GM18870 (cell line): ENCODE measurements around the gene FCRL6.

Experiments
- ATAC-seq: cut with Tn5 transposase; IDR thresholded peaks from one replicate; pipeline ENCODE4 v1.9.1; 2021; ENCODE audit warnings: moderate library complexity; ENCODE audit not compliant: unreplicated experiment

Gene FCRL6

GRCh38 chr1:159799446-159799985, 2.6 kb upstream of the FCRL6 start:
- no peak for ATAC-seq

GRCh38 chr1:159800177-159800930, 1.8 kb upstream of the FCRL6 start:
- ATAC-seq: no peak

GRCh38 chr1:159803956-159804689, 2.0 kb downstream of the FCRL6 start:
- no peak for ATAC-seq

- ATAC-seq: no peak
These were observed 2.8 kb downstream of the FCRL6 start for GRCh38 chr1:159804924-159805323.

- no peak for ATAC-seq
These were observed 13.8 kb downstream of the FCRL6 start for GRCh38 chr1:159815926-159816325.

GRCh38 chr1:159817276-159818041, 15.3 kb downstream of the FCRL6 start:
- ATAC-seq: no peak

- no peak for ATAC-seq
These were observed 19.2 kb downstream of the FCRL6 start for GRCh38 chr1:159821171-159821867.

- no peak for ATAC-seq
These were observed 21.2 kb downstream of the FCRL6 start for GRCh38 chr1:159823406-159823805.

- ATAC-seq: no peak
These were observed 23.4 kb downstream of the FCRL6 start for GRCh38 chr1:159825564-159825963.

GRCh38 chr1:159826441-159827101, 24.4 kb downstream of the FCRL6 start, which contains the start of gene SLAMF8:
SLAMF8 (plus strand) TSS chr1:159826873; CDS start chr1:159826899, 26 bp downstream.
- ATAC-seq: no peak

- ATAC-seq: no peak
These were observed 24.9 kb downstream of the FCRL6 start for GRCh38 chr1:159827102-159827490.

GRCh38 chr1:159827549-159827948, 25.4 kb downstream of the FCRL6 start:
- no peak for ATAC-seq

GRCh38 chr1:159828176-159828575, 26.0 kb downstream of the FCRL6 start:
- ATAC-seq: no peak

- ATAC-seq: no peak
These were observed 26.6 kb downstream of the FCRL6 start for GRCh38 chr1:159828581-159829272.

- peak; percentile 76 for ATAC-seq
These were observed 27.1 kb downstream of the FCRL6 start for GRCh38 chr1:159829273-159829634.

- ATAC-seq: no peak
These were observed 27.8 kb downstream of the FCRL6 start for GRCh38 chr1:159829822-159830465.

- no peak for ATAC-seq
These were observed 28.6 kb downstream of the FCRL6 start for GRCh38 chr1:159830722-159831121.

GRCh38 chr1:159831412-159832141, 29.4 kb downstream of the FCRL6 start:
- ATAC-seq: no peak
